SK-N-SH treated with all-trans-retinoic acid at 6 μM for 48 hours (cell line): ENCODE results near the gene GJA5.

ENCODE experiments used
- ARNTL ChIP-seq: fragments of 450-650 bp; formaldehyde crosslinking; IDR thresholded peaks from 2 replicates; pipeline ENCODE4 v1.5.0; 2020; ENCODE audit warnings: low read depth, mild to moderate bottlenecking, moderate library complexity, borderline replicate concordance
- ESRRG ChIP-seq: fragments of 250-450 bp; sonication (Bioruptor Pico); IDR thresholded peaks from 2 replicates; pipeline ENCODE4 v1.6.1; 2021; ENCODE audit warnings: mild to moderate bottlenecking
- RARB ChIP-seq: fragments of 250-450 bp; sonication (Bioruptor Pico); IDR thresholded peaks from 2 replicates; pipeline ENCODE4 v1.8.0; 2021; ENCODE audit warnings: mild to moderate bottlenecking, moderate library complexity
- SNAI2 ChIP-seq: fragments of 250-450 bp; sonication (Bioruptor Pico); IDR thresholded peaks from 2 replicates; pipeline ENCODE4 v1.5.0; 2020; ENCODE audit warnings: mild to moderate bottlenecking, moderate library complexity
- TOX ChIP-seq: fragments of 250-450 bp; sonication (Bioruptor Pico); IDR thresholded peaks from 2 replicates; pipeline ENCODE4 v1.8.0; 2021; ENCODE audit warnings: mild to moderate bottlenecking, moderate library complexity, borderline replicate concordance
- ZC3H10 ChIP-seq: fragments of 250-450 bp; sonication (Bioruptor Pico); IDR thresholded peaks from 2 replicates; pipeline ENCODE4 v1.5.1; 2021; ENCODE audit warnings: mild to moderate bottlenecking, moderate library complexity
- ZFP3 ChIP-seq: fragments of 250-450 bp; sonication (Bioruptor Pico); IDR thresholded peaks from 2 replicates; pipeline ENCODE4 v1.5.0; 2020; ENCODE audit warnings: mild to moderate bottlenecking, moderate library complexity
- ZFP30 ChIP-seq: fragments of 450-650 bp; formaldehyde crosslinking; IDR thresholded peaks from 2 replicates; pipeline ENCODE4 v1.5.0; 2022; ENCODE audit warnings: mild to moderate bottlenecking, moderate library complexity
- TF ChIP-seq, protein P1 (sequence below): fragments of 250-450 bp; sonication (Bioruptor Pico); IDR thresholded peaks from 2 replicates; pipeline ENCODE4 v1.8.0; 2020; ENCODE audit warnings: mild to moderate bottlenecking, moderate library complexity, borderline replicate concordance

DNA sequence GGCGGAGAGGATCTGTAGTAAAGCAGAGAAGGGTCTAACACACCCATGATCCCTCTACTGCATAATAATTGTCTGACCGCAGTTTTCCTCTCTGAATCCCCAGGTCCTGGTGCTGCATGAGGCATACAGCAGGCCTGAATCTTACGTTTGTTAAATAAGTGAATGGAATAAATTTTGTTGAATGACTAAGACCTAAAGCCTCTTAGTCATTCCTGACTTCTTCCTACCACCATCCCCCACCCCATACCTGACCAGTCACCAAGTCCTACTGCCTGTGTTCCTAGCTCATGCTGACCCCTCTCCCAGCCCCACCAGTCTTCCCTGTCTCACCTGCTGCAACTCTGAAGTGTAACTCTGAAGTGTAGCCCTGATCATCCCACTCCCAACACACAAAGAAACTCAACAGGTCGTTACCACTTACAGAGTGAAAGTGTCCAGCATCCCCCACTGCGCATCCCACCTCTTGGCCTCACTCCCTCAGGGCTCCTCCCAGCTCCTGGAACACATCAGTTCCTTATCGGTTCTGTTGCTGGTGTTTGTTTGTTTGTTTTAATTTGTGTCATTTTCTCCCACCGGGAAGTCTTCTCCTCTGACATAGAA is 9.7 kb downstream of the GJA5 start:
- TF ChIP-seq RARB (CRISPR knock-in tag) (no peak), ESRRG (CRISPR knock-in tag) (no peak), ZC3H10 (CRISPR knock-in tag) (no peak), ZFP30 (no peak), SNAI2 (CRISPR knock-in tag) (no peak), TOX (CRISPR knock-in tag) (no peak), ARNTL (no peak), ZFP3 (CRISPR knock-in tag) (no peak)
- TF ChIP-seq, protein P1, sequence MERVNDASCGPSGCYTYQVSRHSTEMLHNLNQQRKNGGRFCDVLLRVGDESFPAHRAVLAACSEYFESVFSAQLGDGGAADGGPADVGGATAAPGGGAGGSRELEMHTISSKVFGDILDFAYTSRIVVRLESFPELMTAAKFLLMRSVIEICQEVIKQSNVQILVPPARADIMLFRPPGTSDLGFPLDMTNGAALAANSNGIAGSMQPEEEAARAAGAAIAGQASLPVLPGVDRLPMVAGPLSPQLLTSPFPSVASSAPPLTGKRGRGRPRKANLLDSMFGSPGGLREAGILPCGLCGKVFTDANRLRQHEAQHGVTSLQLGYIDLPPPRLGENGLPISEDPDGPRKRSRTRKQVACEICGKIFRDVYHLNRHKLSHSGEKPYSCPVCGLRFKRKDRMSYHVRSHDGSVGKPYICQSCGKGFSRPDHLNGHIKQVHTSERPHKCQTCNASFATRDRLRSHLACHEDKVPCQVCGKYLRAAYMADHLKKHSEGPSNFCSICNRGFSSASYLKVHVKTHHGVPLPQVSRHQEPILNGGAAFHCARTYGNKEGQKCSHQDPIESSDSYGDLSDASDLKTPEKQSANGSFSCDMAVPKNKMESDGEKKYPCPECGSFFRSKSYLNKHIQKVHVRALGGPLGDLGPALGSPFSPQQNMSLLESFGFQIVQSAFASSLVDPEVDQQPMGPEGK = no peak
